ENCODE data around the gene TRIM9. TPM values are rescaled to one million over a fixed set of nuclear protein-coding genes. Genes with fewer than 3 reads are reported as not detected.

TRIM9 gene
- total and polyA plus RNA-seq, 12 donors = 0.55 to 5.3 (median 2.0) TPM

DNA sequence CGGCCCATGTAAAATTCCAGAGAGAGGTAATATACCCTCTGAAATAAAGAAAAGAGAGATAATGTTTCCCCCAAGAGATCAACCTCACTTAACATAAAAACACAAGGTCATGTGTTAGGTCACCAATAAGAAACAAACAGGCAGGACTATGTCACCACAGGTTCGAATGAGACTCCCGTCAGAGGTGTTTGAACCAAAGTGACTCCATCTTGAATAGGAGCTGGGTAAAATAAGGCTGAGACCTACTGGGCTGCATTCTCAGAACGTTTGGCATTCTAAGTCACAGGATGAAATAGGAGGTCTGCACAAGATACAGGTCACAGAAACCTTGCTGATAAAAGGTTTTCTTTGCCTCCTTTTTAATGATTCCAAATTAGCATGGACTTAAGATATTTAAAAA lies 157.1 kb downstream of the TRIM9 start:
- Histone ChIP-seq H3K36me3 (replicated peaks in 1 of 2) (peaks cover 0 to 17% of the 10 kb centered on the region in 2 donors), H3K27ac (peak overlapping the region in 2 of 5 donors; percentile 31 to 35), H3K27me3 (no peaks in the 10 kb centered on the region), H3K4me1 (replicated peaks in 1 of 2) (peaks cover 6 to 13% of the 10 kb centered on the region in 2 donors), H3K9me3 (replicated peaks in 1 of 3) (no peaks in the 10 kb centered on the region), H3K4me3 (no peak overlapping the region)
- intact Hi-C loops (cut with DNase I) = no loop called here
- DNase-seq = no peak
- WGBS, 4 donors = 49 to 56% (median 52%) methylated on average over 4 of the region's 4 CpGs
- no peak for TF ChIP-seq CTCF (IDR thresholded peaks at IDR 0.05)
- no peak for TF ChIP-seq POLR2A (IDR thresholded peaks at IDR 0.05)

DNA sequence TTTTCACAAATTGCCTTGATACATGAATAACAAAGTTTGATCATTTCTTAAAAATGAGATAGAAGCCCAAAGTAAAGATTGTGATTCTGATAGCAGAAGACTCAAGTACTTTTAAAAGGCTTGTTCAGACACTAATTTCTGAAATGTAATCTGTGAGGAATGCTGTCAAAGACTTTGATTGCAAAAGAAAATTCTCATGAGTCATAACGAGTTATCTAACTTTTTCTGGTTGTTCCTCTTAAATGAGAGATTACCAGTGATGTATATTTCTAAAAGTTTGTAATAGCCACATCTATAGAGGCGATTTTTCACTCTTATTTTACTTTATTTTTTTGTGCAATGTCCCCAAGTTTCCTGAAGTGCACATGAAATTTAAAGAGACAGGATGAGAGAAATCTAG lies 157.6 kb downstream of the TRIM9 start:
- no peaks in the 10 kb centered on the region for H3K27me3 ChIP-seq
- intact Hi-C loops (cut with DNase I) = no loop called here
- TF ChIP-seq POLR2A (IDR thresholded peaks at IDR 0.05) = no peak
- no peak for TF ChIP-seq CTCF (IDR thresholded peaks at IDR 0.05)
- DNase-seq = no peak
- H3K36me3 ChIP-seq (replicated peaks in 1 of 2) = peaks cover 0 to 19% of the 10 kb centered on the region in 2 donors
- H3K27ac ChIP-seq = peak overlapping the region in 2 of 5 donors; percentile 31 to 70
- peaks cover 6 to 13% of the 10 kb centered on the region in 2 donors for H3K4me1 ChIP-seq (replicated peaks in 1 of 2)
- H3K9me3 ChIP-seq (replicated peaks in 1 of 3) = no peaks in the 10 kb centered on the region
- 23 to 34% (median 26%) methylated on average over 2 of the region's 2 CpGs for WGBS, 4 donors
- no peak overlapping the region for H3K4me3 ChIP-seq

DNA sequence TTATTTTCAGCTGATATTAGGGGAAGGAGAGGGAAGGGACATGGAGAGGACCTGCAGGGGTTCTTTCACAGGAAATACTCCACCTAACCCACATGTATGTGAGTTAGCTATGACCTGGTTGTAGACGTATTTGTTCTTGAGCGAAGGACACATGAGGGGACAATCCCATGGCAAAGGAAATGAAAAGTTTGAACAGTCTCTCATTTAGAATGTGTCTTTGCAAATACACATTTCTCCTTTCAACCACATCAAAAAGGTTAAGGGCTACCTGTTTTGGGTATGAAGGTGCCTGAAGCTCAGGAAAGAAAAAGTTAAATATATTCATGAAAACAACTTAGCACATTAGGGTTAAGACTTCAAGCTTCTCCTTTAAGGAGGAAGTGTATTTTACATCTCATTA lies 158.0 kb downstream of the TRIM9 start:
- Histone ChIP-seq H3K4me1 (replicated peaks in 1 of 2) (peaks cover 6 to 13% of the 10 kb centered on the region in 2 donors), H3K9me3 (replicated peaks in 1 of 3) (no peaks in the 10 kb centered on the region), H3K4me3 (no peak overlapping the region), H3K36me3 (replicated peaks in 1 of 2) (peaks cover 0 to 21% of the 10 kb centered on the region in 2 donors), H3K27ac (peak overlapping the region in 2 of 5 donors; percentile 31 to 70), H3K27me3 (no peaks in the 10 kb centered on the region)
- 68 to 78% (median 72%) methylated on average over 2 of the region's 2 CpGs for WGBS, 4 donors
- TF ChIP-seq POLR2A (IDR thresholded peaks at IDR 0.05) = no peak
- TF ChIP-seq CTCF (IDR thresholded peaks at IDR 0.05) = no peak
- DNase-seq = no peak
- intact Hi-C loops (cut with DNase I) = no loop called here

DNA sequence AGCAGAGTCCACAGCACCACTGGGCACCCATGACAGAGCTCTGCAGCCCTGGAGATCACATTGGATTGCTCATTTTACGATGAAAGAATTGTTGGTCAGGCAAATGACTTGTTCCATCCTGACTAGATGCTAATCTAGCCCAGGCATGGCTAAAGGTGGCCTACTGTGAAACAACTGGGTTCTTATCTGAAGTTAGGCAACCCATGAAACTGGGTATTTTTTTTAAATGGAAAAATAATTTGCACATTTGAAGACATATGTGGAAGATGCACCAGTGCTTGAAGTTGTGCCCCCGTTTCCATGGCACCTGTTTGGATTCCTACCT lies 158.9 kb downstream of the TRIM9 start:
- Histone ChIP-seq H3K27me3 (no peaks in the 10 kb centered on the region), H3K4me1 (replicated peaks in 1 of 2) (peaks cover 6 to 13% of the 10 kb centered on the region in 2 donors), H3K27ac (no peak overlapping the region), H3K9me3 (replicated peaks in 1 of 3) (no peaks in the 10 kb centered on the region), H3K4me3 (no peak overlapping the region), H3K36me3 (replicated peaks in 1 of 2) (peaks cover 0 to 28% of the 10 kb centered on the region in 2 donors)
- intact Hi-C loops (cut with DNase I) = no loop called here
- DNase-seq = no peak
- no peak for TF ChIP-seq CTCF (IDR thresholded peaks at IDR 0.05)
- no peak for TF ChIP-seq POLR2A (IDR thresholded peaks at IDR 0.05)
- WGBS, 4 donors = 36 to 95% (median 82%) methylated on average over 2 of the region's 2 CpGs
